ENCODE measurements around the gene R3HCC1L.

R3HCC1L gene

GRCh38 chr10:98231417-98231816 is 97.0 kb downstream of the R3HCC1L start:
- no peak for DNase-seq (ENCODE audit: low read depth in 2 of 2)

DNA sequence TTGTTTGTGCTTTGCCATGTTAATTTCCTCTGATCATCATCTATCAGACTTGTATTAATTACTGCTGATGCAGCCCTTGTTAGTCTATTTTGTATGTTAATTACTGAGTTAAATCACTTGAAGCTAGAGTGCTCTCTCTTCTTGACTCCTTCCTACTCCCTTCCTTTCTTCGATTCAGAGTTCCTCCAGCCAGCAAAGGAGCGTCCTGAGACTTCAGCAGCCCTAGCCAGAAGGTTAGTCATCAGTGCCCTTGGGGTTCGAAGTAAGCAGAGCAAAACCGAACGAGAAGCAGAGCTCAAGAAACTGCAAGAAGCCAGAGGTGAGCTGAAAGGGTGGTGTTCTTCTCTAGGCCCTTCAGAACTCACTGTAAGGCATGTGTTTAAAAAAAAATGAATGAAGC is 101.4 kb downstream of the R3HCC1L start:
- no peak for DNase-seq (ENCODE audit: low read depth in 2 of 2)

- no peak for DNase-seq (ENCODE audit: low read depth in 2 of 2)
Measured at GRCh38 chr10:98236862-98237261, 102.4 kb downstream of the R3HCC1L start.

DNA sequence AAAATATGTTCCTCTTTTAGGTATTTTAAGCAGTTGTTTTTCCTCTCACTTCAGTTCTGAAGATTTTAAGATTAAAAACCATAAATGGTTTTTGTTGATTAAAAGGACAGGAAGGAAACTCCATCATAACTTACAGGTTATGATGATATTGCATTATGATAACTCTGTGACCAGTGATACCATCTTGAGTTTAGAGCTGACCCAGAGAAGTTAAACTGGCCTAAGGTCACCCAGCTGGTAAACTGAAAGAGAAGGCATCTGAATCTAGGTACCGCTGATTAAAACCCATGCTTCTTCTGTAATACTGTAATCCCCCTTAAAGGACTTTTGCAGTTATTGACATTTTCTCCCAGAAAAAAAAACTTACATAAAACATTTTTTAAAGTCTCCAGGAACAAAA is 103.9 kb downstream of the R3HCC1L start:
- DNase-seq (ENCODE audit: low read depth in 2 of 2) = no peak

GRCh38 chr10:98240524-98240923 is 106.1 kb downstream of the R3HCC1L start:
- DNase-seq (ENCODE audit: low read depth in 2 of 2) = no peak

DNA sequence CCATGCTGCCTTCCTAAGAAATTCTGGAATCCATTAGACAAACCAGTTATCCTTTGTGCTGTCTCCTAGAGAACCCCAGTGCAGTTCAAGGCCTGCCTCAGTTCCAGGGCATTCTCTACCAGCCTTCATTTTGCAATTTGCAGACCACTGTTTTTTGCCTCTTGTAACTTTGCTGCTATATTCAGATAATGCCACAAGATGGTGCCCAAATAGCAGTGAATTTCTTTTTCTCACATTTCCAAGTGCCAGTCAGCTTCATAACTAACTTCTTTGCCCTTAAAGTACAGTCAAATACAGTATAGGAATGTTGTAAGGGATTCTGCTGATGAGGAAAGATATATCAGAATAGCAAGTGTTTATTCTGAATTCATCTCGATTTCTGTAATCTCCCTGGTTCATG is 108.4 kb downstream of the R3HCC1L start:
- no peak for DNase-seq (ENCODE audit: low read depth in 2 of 2)

GRCh38 chr10:98244141-98244540 is 109.7 kb downstream of the R3HCC1L start:
- DNase-seq (ENCODE audit: low read depth in 2 of 2) = no peak

- no peak for DNase-seq (ENCODE audit: low read depth in 2 of 2)
Measured at GRCh38 chr10:98244586-98244985, 110.1 kb downstream of the R3HCC1L start.

GRCh38 chr10:98246911-98247805 is 112.7 kb downstream of the R3HCC1L start:
- DNase-seq (ENCODE audit: low read depth in 2 of 2) = no peak

DNA sequence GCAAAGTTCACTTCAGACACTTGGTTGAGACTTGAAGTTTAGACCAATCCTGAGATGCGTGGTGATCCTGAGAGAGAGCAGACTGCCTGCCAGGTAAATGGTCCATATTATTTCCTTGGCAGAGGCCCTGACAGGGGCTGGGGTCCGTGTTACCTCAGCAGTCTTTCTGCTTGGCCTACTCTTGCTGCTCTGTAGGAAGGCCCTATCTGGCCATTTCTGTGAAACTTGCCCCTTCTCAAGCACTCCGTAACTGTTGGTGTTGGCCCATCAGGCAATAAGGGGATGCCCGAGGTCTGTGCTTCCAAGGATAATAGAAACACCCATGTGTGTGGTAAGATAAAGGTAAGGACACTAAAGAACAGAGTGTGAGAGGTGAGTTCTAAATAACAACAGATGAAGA is 113.6 kb downstream of the R3HCC1L start:
- no peak for DNase-seq (ENCODE audit: low read depth in 2 of 2)

DNA sequence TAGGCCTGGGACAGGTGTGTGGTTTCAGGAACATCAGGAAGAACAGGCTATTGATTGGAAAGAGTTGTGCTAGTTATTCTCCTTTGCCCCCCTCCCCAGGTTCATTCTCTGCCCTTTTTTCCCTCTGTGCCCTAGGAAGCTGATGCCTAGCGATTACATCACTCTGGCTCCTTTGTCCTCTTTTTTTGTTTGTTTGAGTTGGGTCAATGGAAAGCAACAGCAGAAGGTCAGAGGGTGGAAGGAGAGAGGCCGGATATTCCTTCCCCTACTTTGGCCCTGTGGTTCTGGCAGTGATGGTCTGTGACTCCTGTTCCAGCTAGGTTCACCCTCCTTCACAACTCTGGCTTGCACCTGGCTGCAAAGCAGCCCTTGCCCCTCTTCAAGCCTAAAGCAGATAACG is 114.7 kb downstream of the R3HCC1L start:
- no peak for DNase-seq (ENCODE audit: low read depth in 2 of 2)

- no peak for DNase-seq (ENCODE audit: low read depth in 2 of 2)
Measured at GRCh38 chr10:98251399-98251798, 116.9 kb downstream of the R3HCC1L start.

- no peak for DNase-seq (ENCODE audit: low read depth in 2 of 2)
Measured at GRCh38 chr10:98252464-98252863, 118.0 kb downstream of the R3HCC1L start.

- no peak for DNase-seq (ENCODE audit: low read depth in 2 of 2)
Measured at GRCh38 chr10:98253499-98253898, 119.0 kb downstream of the R3HCC1L start.

GRCh38 chr10:98254234-98254974 is 119.9 kb downstream of the R3HCC1L start:
- no peak for DNase-seq (ENCODE audit: low read depth in 2 of 2)

GRCh38 chr10:98255146-98255877 is 120.9 kb downstream of the R3HCC1L start:
- no peak for DNase-seq (ENCODE audit: low read depth in 2 of 2)

- no peak for DNase-seq (ENCODE audit: low read depth in 2 of 2)
Measured at GRCh38 chr10:98256692-98257091, 122.2 kb downstream of the R3HCC1L start.

DNA sequence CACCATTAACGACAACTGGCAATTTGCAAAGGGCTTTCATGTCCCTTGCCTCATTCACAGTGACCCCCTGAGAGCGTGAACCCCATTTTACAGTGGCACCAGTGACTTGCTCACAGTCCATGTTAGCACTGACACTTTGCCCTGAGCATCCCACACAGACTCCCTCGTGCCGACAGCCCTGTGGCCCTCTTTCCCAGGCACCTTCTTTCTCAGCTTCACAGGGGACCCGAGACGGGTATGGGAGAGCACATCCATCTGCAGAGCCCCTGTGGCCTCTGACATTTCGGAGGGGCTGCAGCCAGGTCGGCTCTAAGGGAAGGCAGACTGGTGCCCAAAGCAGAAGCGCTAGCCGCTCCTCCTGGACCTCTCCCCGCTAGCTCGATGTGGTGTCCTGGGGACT is 122.7 kb downstream of the R3HCC1L start:
- no peak for DNase-seq (ENCODE audit: low read depth in 2 of 2)

- no peak for DNase-seq (ENCODE audit: low read depth in 2 of 2)
Measured at GRCh38 chr10:98257961-98258360, 123.5 kb downstream of the R3HCC1L start.

DNA sequence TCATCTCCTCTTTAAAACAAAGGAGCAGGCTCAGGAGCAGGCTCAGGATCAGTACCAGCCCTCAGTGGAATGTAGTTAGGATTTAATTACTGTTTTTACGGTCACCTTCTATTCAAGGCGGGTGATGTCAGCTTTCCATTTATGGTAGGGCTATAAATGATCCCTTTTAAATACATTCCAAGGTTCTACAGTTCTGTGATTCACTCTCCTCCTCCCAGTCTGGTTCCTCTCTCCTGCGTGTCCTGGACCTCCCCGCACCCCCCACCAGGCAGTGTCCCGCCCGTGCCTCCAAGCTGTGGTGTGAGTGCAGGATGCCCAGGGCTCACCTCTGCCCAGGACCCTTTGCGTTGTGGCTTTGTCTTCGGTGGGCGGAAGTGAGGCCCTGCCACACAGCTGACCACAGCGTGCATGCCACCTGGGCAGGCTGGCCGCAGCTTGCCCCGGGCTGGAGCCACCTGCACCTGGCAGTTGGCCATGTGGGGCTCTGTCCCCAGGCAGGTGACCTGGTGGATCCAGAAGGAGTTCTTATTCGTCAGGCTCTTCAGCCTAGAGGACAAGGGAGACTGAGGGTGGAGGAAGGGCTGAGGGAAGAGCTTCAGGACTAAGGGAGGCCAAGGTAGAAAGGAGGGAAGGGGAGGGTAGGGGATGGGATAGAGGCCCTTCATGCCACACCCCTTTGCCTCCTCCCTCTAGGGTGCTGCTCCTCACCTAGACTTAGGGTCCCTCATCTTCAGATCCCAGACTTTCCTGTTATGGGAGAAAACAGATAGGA is 124.4 kb downstream of the R3HCC1L start:
- no peak for DNase-seq (ENCODE audit: low read depth in 2 of 2)

DNA sequence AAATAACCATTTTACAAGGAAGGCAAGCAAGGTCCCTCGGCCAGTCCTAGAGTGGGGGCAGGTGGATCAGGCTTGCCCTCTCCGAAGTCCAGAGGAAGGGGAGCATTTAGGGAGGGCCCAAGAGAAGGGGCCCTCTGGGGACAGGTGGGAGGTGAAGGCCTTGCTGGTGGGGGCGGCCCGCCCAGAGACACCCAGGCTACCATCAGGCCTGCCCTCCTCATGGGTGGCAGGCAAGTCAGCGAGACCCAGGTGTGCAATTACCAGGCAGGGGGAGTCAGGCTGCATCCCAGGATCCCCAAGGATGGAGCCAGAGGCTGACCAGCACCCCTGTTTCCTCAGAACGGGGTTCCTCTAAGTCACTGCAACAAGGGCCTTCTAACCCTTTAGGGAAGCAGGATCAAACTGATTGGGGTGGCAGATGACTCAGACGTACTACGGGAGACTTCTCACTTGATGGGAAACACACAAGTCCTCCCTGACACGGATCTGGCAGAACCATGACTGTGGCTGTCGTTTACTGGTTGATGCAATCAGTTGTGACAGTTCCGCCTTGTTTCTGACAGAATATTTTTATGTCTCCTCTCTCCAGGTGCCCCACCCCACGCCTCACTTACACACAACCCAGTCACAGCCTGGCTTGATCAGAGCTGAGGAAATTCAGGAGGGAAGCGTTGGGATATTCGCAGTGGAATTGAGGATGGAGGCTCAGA is 125.3 kb downstream of the R3HCC1L start:
- no peak for DNase-seq (ENCODE audit: low read depth in 2 of 2)

All from stimulated activated CD8-positive, alpha-beta memory T cell treated with anti-CD3 and anti-CD28 coated beads, Interleukin-2, amount 100 ng/mL, for 1 hour (primary cell).